ENCODE results near the gene SLC39A7.

SLC39A7 gene

DNA sequence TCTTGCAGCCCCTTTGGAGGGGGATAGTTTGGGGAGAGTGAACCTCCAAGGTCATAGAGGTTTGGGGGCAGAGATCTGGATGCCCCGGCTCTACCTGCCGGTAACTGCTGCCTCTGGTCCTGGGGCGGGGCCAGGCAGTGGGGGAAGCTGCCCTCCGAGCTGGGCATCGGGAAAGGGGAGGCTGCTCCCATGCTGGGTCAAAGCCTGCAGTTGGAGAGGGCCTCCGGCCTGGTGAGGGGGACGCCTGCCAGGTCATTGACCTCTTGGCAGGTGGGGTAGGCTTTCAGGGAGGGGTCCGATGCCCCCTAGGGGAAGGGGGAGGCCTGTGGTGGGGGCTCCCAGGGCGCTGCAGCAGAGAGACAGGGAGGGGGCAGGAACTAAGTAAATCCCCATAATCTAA is 15.5 kb upstream of the SLC39A7 start:
- no peaks in the 10 kb centered on the region for H4K20me1 ChIP-seq (ENCODE audit: insufficient read depth, low read length)
- no peaks in the 10 kb centered on the region for H3K27me3 ChIP-seq (ENCODE audit: low read depth, low read length)
- H3K79me2 ChIP-seq (ENCODE audit: low read length), result no peaks in the 10 kb centered on the region
- no peak overlapping the region for H3K4me3 ChIP-seq (ENCODE audit: low read length)
- TF ChIP-seq EZH2phosphoT487 (IDR thresholded peaks at IDR 0.05; ENCODE audit: low read depth), result no peak
- TF ChIP-seq, protein P1, sequence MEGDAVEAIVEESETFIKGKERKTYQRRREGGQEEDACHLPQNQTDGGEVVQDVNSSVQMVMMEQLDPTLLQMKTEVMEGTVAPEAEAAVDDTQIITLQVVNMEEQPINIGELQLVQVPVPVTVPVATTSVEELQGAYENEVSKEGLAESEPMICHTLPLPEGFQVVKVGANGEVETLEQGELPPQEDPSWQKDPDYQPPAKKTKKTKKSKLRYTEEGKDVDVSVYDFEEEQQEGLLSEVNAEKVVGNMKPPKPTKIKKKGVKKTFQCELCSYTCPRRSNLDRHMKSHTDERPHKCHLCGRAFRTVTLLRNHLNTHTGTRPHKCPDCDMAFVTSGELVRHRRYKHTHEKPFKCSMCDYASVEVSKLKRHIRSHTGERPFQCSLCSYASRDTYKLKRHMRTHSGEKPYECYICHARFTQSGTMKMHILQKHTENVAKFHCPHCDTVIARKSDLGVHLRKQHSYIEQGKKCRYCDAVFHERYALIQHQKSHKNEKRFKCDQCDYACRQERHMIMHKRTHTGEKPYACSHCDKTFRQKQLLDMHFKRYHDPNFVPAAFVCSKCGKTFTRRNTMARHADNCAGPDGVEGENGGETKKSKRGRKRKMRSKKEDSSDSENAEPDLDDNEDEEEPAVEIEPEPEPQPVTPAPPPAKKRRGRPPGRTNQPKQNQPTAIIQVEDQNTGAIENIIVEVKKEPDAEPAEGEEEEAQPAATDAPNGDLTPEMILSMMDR (IDR thresholded peaks at IDR 0.05; ENCODE audit: low read depth, low read length), result no peak
- no peak overlapping the region for H2AFZ ChIP-seq (ENCODE audit: low read depth, low read length)
- H3K4me2 ChIP-seq (ENCODE audit: low read length), result no peak overlapping the region
- H3K9me3 ChIP-seq (ENCODE audit: insufficient read depth, low read length), result no peaks in the 10 kb centered on the region
- no peaks in the 10 kb centered on the region for H3K36me3 ChIP-seq (replicated peaks; ENCODE audit: low read depth, low read length)
- H3K9ac ChIP-seq (ENCODE audit: low read length), result no peak overlapping the region
- H3K4me1 ChIP-seq (ENCODE audit: low read length), result peaks cover 5% of the 10 kb centered on the region; the same call in 1 of the 2 replicates
- no peak overlapping the region for H3K27ac ChIP-seq (ENCODE audit: low read length)

DNA sequence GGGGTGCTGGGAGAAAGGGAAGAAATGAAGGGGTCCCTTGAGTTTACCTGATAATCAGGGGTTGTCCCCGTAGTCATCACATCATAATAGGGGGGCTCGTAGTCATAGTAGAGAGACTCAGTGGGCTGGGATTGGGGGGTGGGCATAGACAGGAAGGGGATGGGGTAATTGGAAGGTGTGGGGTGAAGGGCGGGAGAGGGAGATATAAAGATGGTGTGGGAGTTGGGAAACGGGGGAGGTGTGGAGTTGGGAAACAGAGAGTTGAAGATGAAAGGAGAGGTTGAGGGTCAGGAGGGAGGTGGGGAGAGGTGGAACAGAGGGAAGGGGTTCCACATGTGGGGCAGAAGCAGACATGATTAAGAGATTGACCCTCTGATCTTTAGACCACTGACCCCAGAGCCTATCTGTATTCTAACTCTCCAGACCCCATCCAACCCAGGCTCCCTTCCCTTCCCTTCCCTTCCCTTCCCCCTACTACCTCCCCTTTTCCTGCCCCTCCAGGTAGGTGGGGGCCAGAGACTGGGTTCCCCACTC is 14.9 kb upstream of the SLC39A7 start:
- Histone ChIP-seq H3K4me2 (ENCODE audit: low read length) (no peak overlapping the region), H3K4me3 (ENCODE audit: low read length) (no peak overlapping the region), H3K4me1 (ENCODE audit: low read length) (peaks cover 5% of the 10 kb centered on the region; the same call in 1 of the 2 replicates), H3K36me3 (replicated peaks; ENCODE audit: low read depth, low read length) (no peaks in the 10 kb centered on the region), H4K20me1 (ENCODE audit: insufficient read depth, low read length) (no peaks in the 10 kb centered on the region), H3K27ac (ENCODE audit: low read length) (no peak overlapping the region), H3K79me2 (ENCODE audit: low read length) (no peaks in the 10 kb centered on the region), H3K27me3 (ENCODE audit: low read depth, low read length) (no peaks in the 10 kb centered on the region), H3K9ac (ENCODE audit: low read length) (no peak overlapping the region), H2AFZ (ENCODE audit: low read depth, low read length) (no peak overlapping the region), H3K9me3 (ENCODE audit: insufficient read depth, low read length) (no peaks in the 10 kb centered on the region)
- TF ChIP-seq EZH2phosphoT487 (IDR thresholded peaks at IDR 0.05; ENCODE audit: low read depth), result no peak
- TF ChIP-seq, protein P1 (IDR thresholded peaks at IDR 0.05; ENCODE audit: low read depth, low read length), result no peak

DNA sequence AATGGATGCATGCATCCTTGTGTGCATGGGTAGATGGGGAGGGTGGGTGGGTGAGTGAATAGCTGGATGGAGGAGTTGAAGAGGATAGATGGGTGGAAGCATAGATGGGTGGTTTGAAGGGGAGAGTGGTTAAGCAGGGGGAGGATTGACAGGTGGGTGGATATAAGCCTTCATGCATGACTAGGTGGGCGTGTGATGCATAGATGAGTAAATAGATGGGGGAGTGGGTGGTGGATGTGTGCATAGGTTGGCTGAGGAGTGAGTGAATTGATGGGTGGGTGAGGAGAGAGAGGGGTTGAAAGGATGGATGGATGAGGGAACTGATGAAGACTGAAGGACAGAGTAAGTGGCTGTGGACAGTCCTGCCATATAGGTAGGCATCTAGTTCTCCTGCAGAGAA is 12.9 kb upstream of the SLC39A7 start:
- H4K20me1 ChIP-seq (ENCODE audit: insufficient read depth, low read length), result no peaks in the 10 kb centered on the region
- no peak overlapping the region for H3K9ac ChIP-seq (ENCODE audit: low read length)
- no peaks in the 10 kb centered on the region for H3K27me3 ChIP-seq (ENCODE audit: low read depth, low read length)
- H3K9me3 ChIP-seq (ENCODE audit: insufficient read depth, low read length), result no peaks in the 10 kb centered on the region
- H3K4me3 ChIP-seq (ENCODE audit: low read length), result no peak overlapping the region
- H3K36me3 ChIP-seq (replicated peaks; ENCODE audit: low read depth, low read length), result no peaks in the 10 kb centered on the region
- no peak overlapping the region for H2AFZ ChIP-seq (ENCODE audit: low read depth, low read length)
- H3K4me1 ChIP-seq (ENCODE audit: low read length), result peaks cover 5% of the 10 kb centered on the region; the same call in 1 of the 2 replicates
- H3K27ac ChIP-seq (ENCODE audit: low read length), result no peak overlapping the region
- no peaks in the 10 kb centered on the region for H3K79me2 ChIP-seq (ENCODE audit: low read length)
- H3K4me2 ChIP-seq (ENCODE audit: low read length), result no peak overlapping the region
- TF ChIP-seq, protein P1 (IDR thresholded peaks at IDR 0.05; ENCODE audit: low read depth, low read length), result no peak
- no peak for TF ChIP-seq EZH2phosphoT487 (IDR thresholded peaks at IDR 0.05; ENCODE audit: low read depth)

DNA sequence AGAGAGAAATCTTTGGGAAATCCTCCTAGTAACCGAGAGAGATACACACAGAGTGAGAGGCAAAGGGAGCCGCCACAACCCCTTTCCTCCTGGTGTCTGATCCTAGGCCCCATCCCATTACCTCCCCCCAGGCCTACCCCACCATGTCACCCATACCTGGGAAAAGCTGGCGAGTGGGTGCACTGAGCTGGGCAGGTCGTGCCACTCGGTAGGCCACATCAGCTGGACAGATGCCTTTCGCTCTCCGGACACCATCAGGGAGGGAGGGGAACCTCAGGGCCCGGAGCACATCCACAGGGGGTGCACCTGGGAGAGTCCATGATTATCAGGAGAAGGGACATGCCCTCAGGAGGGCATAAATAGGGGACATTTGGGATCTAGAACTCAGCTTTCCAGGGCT is 11.5 kb upstream of the SLC39A7 start:
- no peaks in the 10 kb centered on the region for H3K36me3 ChIP-seq (replicated peaks; ENCODE audit: low read depth, low read length)
- no peak overlapping the region for H3K4me3 ChIP-seq (ENCODE audit: low read length)
- H4K20me1 ChIP-seq (ENCODE audit: insufficient read depth, low read length), result no peaks in the 10 kb centered on the region
- H3K9ac ChIP-seq (ENCODE audit: low read length), result no peak overlapping the region
- H3K27me3 ChIP-seq (ENCODE audit: low read depth, low read length), result no peaks in the 10 kb centered on the region
- TF ChIP-seq, protein P1 (IDR thresholded peaks at IDR 0.05; ENCODE audit: low read depth, low read length), result no peak
- no peak for TF ChIP-seq EZH2phosphoT487 (IDR thresholded peaks at IDR 0.05; ENCODE audit: low read depth)
- H3K9me3 ChIP-seq (ENCODE audit: insufficient read depth, low read length), result no peaks in the 10 kb centered on the region
- no peak overlapping the region for H3K27ac ChIP-seq (ENCODE audit: low read length)
- H3K79me2 ChIP-seq (ENCODE audit: low read length), result no peaks in the 10 kb centered on the region
- no peaks in the 10 kb centered on the region for H3K4me1 ChIP-seq (ENCODE audit: low read length)
- H2AFZ ChIP-seq (ENCODE audit: low read depth, low read length), result no peak overlapping the region
- H3K4me2 ChIP-seq (ENCODE audit: low read length), result no peak overlapping the region
